AG09309 (cell line): ENCODE measurements around the gene EXOC6B.
A peak's percentile ranks its signal among the peaks of the same experiment; 100 is the strongest.

ENCODE experiments used
- DNase-seq: peaks from one replicate; pipeline ENCODE4 v3.0.0-alpha.2; 2010; ENCODE audit warnings: low read depth
- H3K4me3 ChIP-seq: 2 replicates; pipeline ENCODE4 v1.5.1; 2011; ENCODE audit warnings: mild to moderate bottlenecking, low read depth, low read length, moderate library complexity; ENCODE audit not compliant: control insufficient read depth
- CTCF ChIP-seq: IDR thresholded peaks from 2 replicates; pipeline ENCODE4 v1.5.1; 2011; ENCODE audit warnings: mild to moderate bottlenecking, low read depth, low read length, inconsistent platforms; ENCODE audit not compliant: insufficient read depth, control insufficient read depth; ENCODE audit errors: missing control alignments

The EXOC6B gene

GRCh38 chr2:72261076-72261475 is 564.8 kb downstream of the EXOC6B start:
- no peak for DNase-seq
- no peak for TF ChIP-seq CTCF
- no peak overlapping the region for H3K4me3 ChIP-seq

GRCh38 chr2:72255540-72255939 is 570.3 kb downstream of the EXOC6B start:
- no peak for TF ChIP-seq CTCF
- DNase-seq, result no peak
- no peak overlapping the region for H3K4me3 ChIP-seq

- no peak for DNase-seq
- TF ChIP-seq CTCF, result no peak
Measured at GRCh38 chr2:72254831-72255451, 570.9 kb downstream of the EXOC6B start.

GRCh38 chr2:72238311-72238710 is 587.5 kb downstream of the EXOC6B start:
- no peak overlapping the region for H3K4me3 ChIP-seq
- DNase-seq, result no peak
- no peak for TF ChIP-seq CTCF

More at GRCh38 chr2:72254831-72255451, 570.9 kb downstream of the EXOC6B start:
- no peak overlapping the region for H3K4me3 ChIP-seq

- no peak for DNase-seq
- no peak overlapping the region for H3K4me3 ChIP-seq
- no peak for TF ChIP-seq CTCF
Measured at GRCh38 chr2:72237549-72237948, 588.3 kb downstream of the EXOC6B start.

- peak; percentile 74 for DNase-seq
Measured at GRCh38 chr2:72236445-72237067, 589.3 kb downstream of the EXOC6B start.

More at GRCh38 chr2:72236445-72237067, 589.3 kb downstream of the EXOC6B start:
- no peak overlapping the region for H3K4me3 ChIP-seq
- TF ChIP-seq CTCF, result no peak
